ENCODE measurements around the gene UBE3A. TPM values are rescaled to one million over a fixed set of nuclear protein-coding genes. Genes with fewer than 3 reads are reported as not detected.

Gene UBE3A
- 53.8 and 54.6 TPM in 2 replicates for total RNA-seq

DNA sequence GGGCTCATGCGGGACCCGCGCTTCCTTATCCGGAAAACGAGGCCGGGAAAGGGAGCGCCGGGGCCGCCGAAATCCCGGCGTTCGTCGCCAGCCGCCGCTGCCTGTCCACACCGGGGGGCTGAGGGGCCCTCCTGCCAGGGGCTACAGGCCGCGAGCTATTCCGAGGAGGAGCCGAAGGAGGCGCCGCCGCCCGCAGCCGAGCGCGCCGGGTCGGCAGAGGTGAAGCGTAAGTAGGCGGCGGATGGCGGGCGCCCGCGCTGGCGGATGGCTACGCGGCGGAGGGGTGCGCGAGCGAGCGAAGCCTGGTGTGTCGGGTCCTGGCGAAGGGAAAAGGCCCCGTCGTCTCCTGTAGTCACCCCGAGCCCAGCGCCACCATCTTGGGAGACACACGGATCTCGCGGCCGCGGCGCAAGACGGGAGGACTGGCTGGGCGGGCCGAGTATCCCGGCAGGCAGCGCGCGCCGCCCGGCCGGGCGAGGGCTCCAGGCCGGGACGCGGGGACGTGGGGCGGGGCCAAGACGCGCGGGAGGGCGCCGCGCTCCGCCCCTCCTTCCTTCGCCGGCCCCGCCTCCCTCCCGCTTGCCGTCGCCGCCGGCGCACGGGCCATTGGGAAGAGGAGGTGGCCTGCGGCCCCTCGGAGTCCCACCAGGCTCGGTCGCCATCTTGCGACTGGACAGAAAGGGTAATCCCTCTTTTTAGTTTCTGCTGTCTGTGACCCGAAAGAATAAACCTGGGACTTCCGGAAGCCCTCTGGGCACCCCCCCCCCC lies at the start of gene UBE3A:
UBE3A (minus strand) TSS at position 424 of the 768 bp plus-strand sequence. CDS start 29,917 bp downstream, outside the sequence.

